GM12873 (cell line): ENCODE results near the gene GULP1.

Source experiments
- TF ChIP-seq, protein P1 (sequence below): IDR thresholded peaks from 2 replicates; pipeline ENCODE4 v1.5.1; 2012; ENCODE audit warnings: low read depth, mild to moderate bottlenecking, moderate library complexity, low read length, control low read depth; ENCODE audit not compliant: insufficient read depth; ENCODE audit errors: missing control alignments

Gene GULP1

DNA sequence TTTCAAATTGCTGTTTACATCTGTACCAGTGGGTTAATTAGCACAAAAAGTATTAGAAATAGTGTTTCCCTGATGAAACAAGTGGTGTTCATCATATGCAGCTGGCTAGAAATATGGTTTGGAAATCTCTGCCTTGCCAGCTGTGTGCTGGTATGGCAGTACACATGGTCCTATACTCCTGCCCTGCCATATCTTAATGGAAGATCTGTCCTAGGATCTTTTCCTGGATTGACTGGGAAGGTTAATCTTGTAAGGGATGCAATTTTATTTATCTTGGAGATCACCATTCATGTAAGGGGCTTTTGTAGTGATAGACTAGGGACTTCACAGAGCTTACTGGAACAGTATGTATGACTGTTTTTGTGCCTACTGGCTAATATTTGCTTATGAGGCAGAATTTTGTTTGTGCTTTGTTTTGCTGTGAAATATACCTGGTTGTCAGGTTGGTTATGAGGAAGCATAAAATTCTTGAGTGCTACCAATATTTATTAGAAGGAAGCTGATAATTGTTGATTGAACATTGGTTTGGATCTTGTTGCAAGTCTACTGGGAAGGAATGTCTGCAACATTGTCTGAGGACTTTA, 73.5 kb downstream of the GULP1 start:
- TF ChIP-seq, protein P1, sequence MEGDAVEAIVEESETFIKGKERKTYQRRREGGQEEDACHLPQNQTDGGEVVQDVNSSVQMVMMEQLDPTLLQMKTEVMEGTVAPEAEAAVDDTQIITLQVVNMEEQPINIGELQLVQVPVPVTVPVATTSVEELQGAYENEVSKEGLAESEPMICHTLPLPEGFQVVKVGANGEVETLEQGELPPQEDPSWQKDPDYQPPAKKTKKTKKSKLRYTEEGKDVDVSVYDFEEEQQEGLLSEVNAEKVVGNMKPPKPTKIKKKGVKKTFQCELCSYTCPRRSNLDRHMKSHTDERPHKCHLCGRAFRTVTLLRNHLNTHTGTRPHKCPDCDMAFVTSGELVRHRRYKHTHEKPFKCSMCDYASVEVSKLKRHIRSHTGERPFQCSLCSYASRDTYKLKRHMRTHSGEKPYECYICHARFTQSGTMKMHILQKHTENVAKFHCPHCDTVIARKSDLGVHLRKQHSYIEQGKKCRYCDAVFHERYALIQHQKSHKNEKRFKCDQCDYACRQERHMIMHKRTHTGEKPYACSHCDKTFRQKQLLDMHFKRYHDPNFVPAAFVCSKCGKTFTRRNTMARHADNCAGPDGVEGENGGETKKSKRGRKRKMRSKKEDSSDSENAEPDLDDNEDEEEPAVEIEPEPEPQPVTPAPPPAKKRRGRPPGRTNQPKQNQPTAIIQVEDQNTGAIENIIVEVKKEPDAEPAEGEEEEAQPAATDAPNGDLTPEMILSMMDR, result no peak

DNA sequence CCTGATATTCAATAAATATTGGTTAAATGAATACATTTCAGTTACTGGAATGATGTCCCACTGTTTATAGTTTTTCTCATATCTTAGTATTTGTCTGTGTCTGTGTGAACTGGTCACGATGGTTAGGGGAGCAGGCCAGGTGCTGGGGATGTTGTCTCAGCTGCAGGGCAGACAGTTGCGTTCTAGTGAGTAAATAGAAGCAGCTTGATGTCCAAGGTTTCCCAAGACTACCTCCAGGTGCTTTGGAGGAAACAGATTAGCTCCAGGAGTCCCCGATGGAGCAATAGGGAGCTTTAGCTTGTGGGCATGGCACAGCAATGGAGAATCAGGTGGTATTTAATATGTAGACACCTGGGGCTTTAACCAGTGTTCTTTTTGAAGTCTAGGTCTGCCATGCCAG, 75.5 kb downstream of the GULP1 start:
- TF ChIP-seq, protein P1, result no peak

DNA sequence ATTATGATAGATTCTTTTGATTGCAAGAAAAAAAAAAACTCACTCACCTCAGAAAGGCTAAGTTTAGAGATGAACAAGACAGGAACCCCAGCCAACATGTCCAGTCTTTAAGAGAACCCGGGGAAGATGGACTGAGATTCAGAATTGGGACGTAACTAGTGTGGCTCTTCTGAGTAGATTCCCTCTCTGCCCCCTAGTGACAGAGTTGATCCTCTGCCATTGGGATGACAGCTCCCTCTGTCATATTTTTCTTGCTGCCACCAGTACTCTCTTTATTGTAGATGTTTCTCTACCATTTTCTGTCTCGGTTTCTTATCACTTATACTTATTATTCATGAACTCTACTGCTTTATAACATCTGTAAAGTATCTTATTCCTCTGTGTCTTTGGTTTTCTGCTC, 77.7 kb downstream of the GULP1 start:
- TF ChIP-seq, protein P1, result peak; percentile 80

DNA sequence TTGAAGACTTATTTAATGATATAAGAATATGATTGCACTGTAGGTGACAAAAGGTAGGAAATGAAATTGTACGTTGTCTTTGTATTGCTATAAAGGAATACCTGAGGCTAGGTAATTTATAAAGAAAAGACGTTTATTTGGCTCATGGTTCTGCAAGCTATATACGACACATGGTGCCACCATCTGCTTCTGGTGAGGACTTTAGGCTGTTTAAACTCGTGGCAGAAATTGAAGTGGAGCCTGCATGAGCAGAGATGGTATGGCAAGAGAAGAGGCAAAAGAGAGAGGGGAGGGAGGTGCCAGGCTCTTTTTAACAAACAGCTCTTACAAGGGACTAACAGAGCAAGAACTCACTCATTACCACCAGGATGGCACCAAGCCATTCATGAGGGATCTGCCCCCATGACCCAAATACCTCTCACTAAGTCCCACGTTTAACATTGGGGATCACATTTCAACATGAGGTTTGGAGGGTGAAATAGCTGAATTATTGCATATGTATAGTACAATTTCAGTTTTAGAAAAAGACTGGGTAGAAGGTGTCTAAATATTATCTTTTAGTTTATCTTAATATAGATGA, 86.8 kb downstream of the GULP1 start:
- TF ChIP-seq, protein P1, result no peak

DNA sequence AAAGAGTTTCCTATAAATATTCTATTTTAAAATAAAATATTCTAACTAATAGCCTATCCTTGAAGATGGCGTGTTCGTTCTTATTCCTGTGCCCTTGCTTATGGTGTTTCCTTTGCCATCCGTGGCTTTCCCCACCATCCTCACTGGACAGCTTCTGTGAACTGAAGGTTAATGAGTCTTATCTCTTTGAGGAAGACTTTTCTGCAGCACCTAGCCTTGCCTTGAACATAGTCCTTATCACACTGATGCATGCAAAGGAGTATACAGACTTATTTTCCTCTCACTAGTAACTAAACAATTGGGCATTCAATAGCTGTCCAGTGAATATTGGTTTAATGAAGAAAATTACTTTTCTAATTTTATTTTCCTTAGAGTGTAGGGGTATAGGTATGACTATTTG, 88.1 kb downstream of the GULP1 start:
- TF ChIP-seq, protein P1, result no peak

DNA sequence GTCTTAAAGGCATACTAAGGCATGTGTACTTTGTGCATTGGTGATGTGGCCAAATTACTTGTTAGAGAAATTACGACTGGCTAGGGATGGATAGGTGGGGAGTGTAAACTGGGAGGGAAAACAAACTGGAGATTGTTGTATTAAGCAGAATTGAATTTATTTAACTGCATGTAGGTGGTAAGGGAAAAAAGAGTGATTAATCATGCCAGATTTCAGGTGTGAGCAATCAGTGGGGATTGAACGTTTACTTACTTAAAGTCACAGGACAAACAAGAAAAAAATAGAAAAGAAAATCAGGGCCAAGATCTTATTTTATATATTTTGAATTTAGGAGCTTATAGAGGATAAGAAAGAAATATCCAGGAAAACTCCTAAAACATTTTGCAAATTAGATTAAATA, 88.6 kb downstream of the GULP1 start:
- TF ChIP-seq, protein P1, result no peak

DNA sequence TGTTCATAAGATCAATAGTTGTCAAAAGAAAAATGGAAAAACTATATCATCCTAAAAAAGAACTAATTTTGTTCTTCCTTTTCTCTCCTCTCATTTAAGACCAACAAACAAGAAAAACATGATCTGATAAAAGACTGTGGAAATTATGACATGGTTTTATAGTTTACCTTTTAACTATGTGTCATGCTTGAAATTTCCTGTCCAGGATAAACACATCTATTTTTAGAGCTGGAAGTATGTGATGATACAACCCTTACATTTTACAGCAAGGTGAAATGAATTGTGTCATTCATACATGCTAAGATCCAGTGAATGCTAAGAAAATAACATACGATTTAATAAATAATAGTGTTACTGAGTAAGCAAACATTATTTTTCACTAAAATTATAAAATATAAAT, 89.9 kb downstream of the GULP1 start:
- TF ChIP-seq, protein P1, result no peak

DNA sequence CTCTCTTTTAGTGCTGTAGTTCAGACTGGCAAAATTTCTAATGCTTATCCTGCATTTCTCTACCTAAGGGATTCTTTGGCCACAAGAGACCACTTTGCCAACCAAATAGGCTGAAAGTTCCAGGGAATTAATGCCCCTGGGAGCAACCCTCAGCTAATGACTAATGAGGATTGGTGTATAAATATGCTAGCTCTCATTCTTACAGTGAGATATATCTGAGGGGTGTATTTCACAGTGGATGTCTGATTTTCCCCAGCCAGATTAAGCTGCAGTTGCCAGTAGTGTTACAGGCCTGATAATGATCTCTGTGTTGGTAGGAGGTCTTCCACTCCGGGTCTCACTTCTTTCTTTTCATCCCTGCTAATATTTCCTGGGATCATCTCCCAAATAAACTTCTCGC, 90.4 kb downstream of the GULP1 start:
- TF ChIP-seq, protein P1, result no peak
